Activated T-helper 17 cell treated with anti-CD3 and anti-CD28 coated beads, Interleukin-2, amount 50 U/mL, for 72 hours (primary cell): Measurements from ENCODE around the gene NCAPG2. TPM values are rescaled to one million over a fixed set of nuclear protein-coding genes. Genes with fewer than 3 reads are reported as not detected.

Experiments
- ATAC-seq: fragments of 150-1000 bp; cut with Tn5 transposase; replicated peaks from 2 replicates; pipeline ENCODE4 v1.10.0; 2021; ENCODE audit warnings: mild to moderate bottlenecking, moderate library complexity
- H3K27ac Mint-ChIP-seq: one replicate; pipeline ENCODE4 v1.8.0; 2022; ENCODE audit warnings: mixed read lengths
- H3K27me3 Mint-ChIP-seq: one replicate; pipeline ENCODE4 v1.8.0; 2022; ENCODE audit warnings: mixed read lengths
- H3K36me3 Mint-ChIP-seq: one replicate; pipeline ENCODE4 v1.8.0; 2022; ENCODE audit warnings: low read depth, mild to moderate bottlenecking, mixed read lengths
- H3K4me1 Mint-ChIP-seq: one replicate; pipeline ENCODE4 v1.8.0; 2022; ENCODE audit warnings: mixed read lengths
- H3K4me3 Mint-ChIP-seq: one replicate; pipeline ENCODE4 v1.8.0; 2022; ENCODE audit warnings: mild to moderate bottlenecking, mixed read lengths
- H3K9me3 Mint-ChIP-seq: one replicate; pipeline ENCODE4 v1.8.0; 2022; ENCODE audit warnings: mixed read lengths
- total RNA-seq, 2 donors: library from RNA; stranded (reverse); gene quantifications; one replicate each; pipeline ENCODE4 v1.2.3, GENCODE V29; 2022

Gene NCAPG2
- total RNA-seq, 2 donors from 2014 or later = 129 to 141 TPM

DNA sequence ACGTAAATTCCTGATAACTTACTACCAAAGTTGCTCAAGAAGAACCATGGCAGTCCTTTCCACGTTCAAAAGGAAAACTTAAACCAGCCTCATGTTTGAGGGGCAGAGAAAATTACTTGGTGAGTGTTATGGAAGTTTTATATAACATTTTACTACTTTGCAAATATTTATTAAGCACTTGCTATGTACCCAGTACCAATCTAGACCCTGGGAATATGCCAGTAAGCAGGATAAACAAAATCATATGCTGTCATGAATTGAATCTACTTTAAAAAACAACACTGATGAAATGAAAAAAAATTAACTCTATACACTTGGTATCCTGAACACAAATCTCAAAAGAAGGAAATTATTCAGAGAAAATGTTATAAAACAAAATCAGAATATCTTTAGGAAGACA is 46.1 kb downstream of the NCAPG2 start:
- Mint-ChIP-seq H3K9me3 (no peaks in the 10 kb centered on the region), H3K4me3 (no peak overlapping the region), H3K27ac (peak overlapping the region; percentile 28), H3K4me1 (peaks cover 29% of the 10 kb centered on the region), H3K36me3 (peaks cover 81% of the 10 kb centered on the region), H3K27me3 (no peaks in the 10 kb centered on the region)
- no peak for ATAC-seq

DNA sequence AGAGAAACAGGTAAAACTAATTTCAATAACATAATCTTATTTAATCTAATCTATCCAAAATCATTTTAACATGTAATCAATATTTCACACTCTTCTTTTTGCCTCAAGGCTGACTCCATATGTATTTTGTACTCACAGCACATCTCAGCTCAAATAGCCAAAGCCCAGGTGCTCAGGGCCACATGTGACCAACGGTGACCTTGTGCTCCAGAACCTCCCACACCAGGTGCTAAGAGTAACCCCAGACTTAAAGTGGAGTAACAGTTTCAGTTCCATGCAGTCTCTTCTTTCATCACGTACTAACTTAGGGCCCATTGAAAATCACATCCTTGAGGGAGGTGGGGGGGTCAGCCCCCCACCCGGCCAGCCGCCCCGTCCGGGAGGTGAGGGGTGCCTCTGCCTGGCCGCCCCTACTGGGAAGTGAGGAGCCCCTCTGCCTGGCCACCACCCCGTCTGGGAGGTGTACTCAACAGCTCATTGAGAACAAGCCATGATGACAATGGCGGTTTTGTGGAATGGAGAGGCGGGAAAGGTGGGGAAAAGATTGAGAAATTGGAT is 47.3 kb downstream of the NCAPG2 start:
- Mint-ChIP-seq H3K36me3 (peaks cover 80% of the 10 kb centered on the region), H3K27me3 (no peaks in the 10 kb centered on the region), H3K27ac (peak overlapping the region; percentile 89), H3K9me3 (no peaks in the 10 kb centered on the region), H3K4me3 (peak overlapping the region; percentile 73), H3K4me1 (peaks cover 21% of the 10 kb centered on the region)
- ATAC-seq = no peak

DNA sequence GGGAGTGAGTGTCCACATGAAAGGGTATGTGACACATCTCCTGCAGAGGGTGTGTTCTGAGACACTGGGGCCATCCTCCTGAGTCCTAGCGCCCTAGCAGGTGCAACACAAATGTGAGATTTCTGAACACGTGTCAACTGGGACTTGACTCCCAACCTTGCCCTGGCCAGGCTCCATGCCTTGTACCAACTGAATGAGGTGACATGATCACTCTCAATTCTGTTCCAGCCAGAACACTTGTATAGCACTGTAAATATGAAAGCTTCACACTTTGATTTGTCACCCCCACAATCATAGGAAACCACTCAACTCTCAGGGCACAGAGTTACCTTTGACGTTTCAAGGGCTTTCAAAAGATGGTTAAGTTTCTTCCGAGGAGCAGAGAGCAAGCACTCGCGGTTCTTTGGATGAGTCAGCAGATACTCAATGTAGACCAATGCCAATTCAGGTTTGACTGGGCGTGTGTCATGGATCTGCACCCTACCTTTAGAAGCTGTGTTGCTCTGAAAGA is 48.6 kb downstream of the NCAPG2 start:
- Mint-ChIP-seq H3K36me3 (peaks cover 80% of the 10 kb centered on the region), H3K4me1 (peaks cover 29% of the 10 kb centered on the region), H3K27ac (peak overlapping the region; percentile 89), H3K27me3 (no peaks in the 10 kb centered on the region), H3K4me3 (peak overlapping the region; percentile 73), H3K9me3 (no peaks in the 10 kb centered on the region)
- ATAC-seq = peak; percentile 93

GRCh38 chr7:158655507-158655906 is 49.1 kb downstream of the NCAPG2 start:
- peaks cover 80% of the 10 kb centered on the region for H3K36me3 Mint-ChIP-seq
- ATAC-seq = no peak
- no peaks in the 10 kb centered on the region for H3K9me3 Mint-ChIP-seq
- H3K27me3 Mint-ChIP-seq = no peaks in the 10 kb centered on the region
- peak overlapping the region; percentile 73 for H3K4me3 Mint-ChIP-seq
- peak overlapping the region; percentile 89 for H3K27ac Mint-ChIP-seq
- peaks cover 32% of the 10 kb centered on the region for H3K4me1 Mint-ChIP-seq

DNA sequence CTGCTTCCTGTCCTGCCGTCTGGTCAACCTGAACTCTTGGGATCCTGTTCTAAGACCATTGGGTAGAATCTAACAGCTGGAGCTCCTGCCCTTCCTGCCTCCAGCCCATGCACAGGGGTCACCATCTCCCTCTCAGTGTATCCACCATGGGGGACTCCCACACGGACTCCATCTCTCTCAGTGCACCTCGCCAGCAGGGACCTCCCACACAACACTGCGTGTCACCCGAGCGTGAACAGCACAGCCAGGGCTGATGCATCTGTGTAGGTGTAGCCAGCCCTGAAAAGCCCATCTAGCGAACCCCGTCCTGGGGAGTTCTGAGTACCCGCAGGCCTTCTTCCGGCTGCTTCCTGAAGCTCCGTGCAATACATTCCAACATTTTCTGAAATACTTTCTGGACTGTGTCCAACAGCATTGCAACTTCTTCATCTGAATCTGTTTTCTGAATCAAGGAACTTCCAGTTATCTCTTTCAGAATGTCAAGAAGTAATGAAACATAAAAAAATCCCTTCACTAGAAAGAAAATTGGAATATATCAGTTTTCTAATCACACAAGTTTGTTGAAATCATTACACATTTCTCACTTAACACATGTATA is 52.5 kb downstream of the NCAPG2 start:
- ATAC-seq = no peak

DNA sequence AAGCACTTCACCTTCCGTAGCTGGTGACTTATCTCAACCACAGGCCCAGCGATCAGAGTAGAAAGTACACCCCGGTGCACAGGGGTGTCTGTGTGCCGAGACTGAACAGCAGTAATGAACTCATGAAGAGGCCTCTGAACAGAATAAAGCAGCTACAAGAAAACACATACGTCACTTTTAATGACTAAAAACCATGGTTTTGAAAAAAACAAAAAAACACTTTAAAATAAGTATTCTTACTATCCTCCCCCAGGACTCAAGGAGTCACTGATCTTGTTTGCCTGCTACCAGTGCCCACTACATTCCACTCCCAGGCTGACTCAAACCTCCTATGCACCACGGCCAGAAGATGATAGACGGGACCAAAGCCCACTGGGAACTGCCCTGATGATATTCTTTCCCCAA is 53.8 kb downstream of the NCAPG2 start:
- Mint-ChIP-seq H3K36me3 (peaks cover 97% of the 10 kb centered on the region), H3K27me3 (no peaks in the 10 kb centered on the region), H3K9me3 (no peaks in the 10 kb centered on the region), H3K4me1 (peaks cover 15% of the 10 kb centered on the region), H3K4me3 (peak overlapping the region; percentile 57), H3K27ac (peak overlapping the region; percentile 87)
- peak; percentile 93 for ATAC-seq

More for the DNA sequence above, 52.5 kb downstream of the NCAPG2 start:
- Mint-ChIP-seq H3K27ac (peak overlapping the region; percentile 77), H3K9me3 (no peaks in the 10 kb centered on the region), H3K4me1 (peaks cover 25% of the 10 kb centered on the region), H3K27me3 (no peaks in the 10 kb centered on the region), H3K36me3 (peaks cover 95% of the 10 kb centered on the region), H3K4me3 (peak overlapping the region; percentile 37)

DNA sequence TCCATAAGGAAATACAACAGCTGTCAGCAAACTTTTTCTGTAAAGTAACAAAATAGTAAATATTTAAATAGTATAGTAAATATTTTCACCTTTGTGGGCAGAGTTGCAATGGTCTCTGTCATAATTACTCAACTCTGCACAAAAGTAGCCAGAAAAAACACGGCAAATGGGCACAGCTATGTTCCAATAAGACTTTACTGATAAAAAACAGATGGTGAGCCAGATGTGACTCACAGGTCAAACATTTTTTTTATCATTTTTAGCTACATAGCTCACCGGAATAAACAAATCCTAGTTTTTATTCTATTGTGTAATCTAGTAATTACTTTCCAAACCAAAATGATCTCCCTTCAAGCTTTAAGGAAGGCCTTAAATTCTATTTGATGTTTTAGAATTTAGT is 55.3 kb downstream of the NCAPG2 start:
- Mint-ChIP-seq H3K27me3 (no peaks in the 10 kb centered on the region), H3K4me1 (peaks cover 11% of the 10 kb centered on the region), H3K36me3 (peaks cover 97% of the 10 kb centered on the region), H3K4me3 (no peak overlapping the region), H3K9me3 (no peaks in the 10 kb centered on the region), H3K27ac (no peak overlapping the region)
- ATAC-seq = no peak

DNA sequence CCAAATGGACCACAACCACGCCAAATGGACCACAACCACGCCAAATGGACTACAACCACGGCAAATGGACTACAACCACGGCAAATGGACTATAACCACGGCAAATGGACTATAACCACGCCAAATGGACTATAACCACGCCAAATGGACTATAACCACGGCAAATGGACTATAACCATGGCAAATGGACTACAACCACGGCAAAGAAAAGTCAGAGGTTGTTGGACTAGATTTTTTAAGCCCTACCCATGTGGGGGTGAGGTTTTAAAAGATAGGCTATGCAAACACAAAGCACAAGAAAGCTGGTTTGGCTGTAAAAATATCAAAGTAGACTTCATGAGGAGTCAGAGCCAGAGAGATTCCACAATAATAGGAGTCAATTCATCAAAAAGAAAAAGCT is 55.8 kb downstream of the NCAPG2 start:
- ATAC-seq = no peak
- Mint-ChIP-seq H3K27ac (no peak overlapping the region), H3K36me3 (peaks cover 97% of the 10 kb centered on the region), H3K9me3 (no peaks in the 10 kb centered on the region), H3K4me1 (peaks cover 11% of the 10 kb centered on the region), H3K4me3 (no peak overlapping the region), H3K27me3 (no peaks in the 10 kb centered on the region)

- Mint-ChIP-seq H3K9me3 (no peaks in the 10 kb centered on the region), H3K27me3 (no peaks in the 10 kb centered on the region), H3K4me1 (peaks cover 11% of the 10 kb centered on the region), H3K27ac (no peak overlapping the region), H3K36me3 (peaks cover 97% of the 10 kb centered on the region), H3K4me3 (no peak overlapping the region)
- ATAC-seq = no peak
These were observed 56.4 kb downstream of the NCAPG2 start for GRCh38 chr7:158648168-158648567.

GRCh38 chr7:158647475-158647792 is 57.2 kb downstream of the NCAPG2 start:
- Mint-ChIP-seq H3K4me3 (no peak overlapping the region), H3K36me3 (peaks cover 98% of the 10 kb centered on the region), H3K9me3 (no peaks in the 10 kb centered on the region), H3K27me3 (no peaks in the 10 kb centered on the region), H3K27ac (no peak overlapping the region), H3K4me1 (peaks cover 11% of the 10 kb centered on the region)
- no peak for ATAC-seq

GRCh38 chr7:158646766-158647474 is 57.7 kb downstream of the NCAPG2 start:
- no peak overlapping the region for H3K4me3 Mint-ChIP-seq
- H3K9me3 Mint-ChIP-seq = no peaks in the 10 kb centered on the region
- peaks cover 98% of the 10 kb centered on the region for H3K36me3 Mint-ChIP-seq
- H3K27me3 Mint-ChIP-seq = no peaks in the 10 kb centered on the region
- H3K27ac Mint-ChIP-seq = no peak overlapping the region
- no peak for ATAC-seq
- H3K4me1 Mint-ChIP-seq = peaks cover 8% of the 10 kb centered on the region

DNA sequence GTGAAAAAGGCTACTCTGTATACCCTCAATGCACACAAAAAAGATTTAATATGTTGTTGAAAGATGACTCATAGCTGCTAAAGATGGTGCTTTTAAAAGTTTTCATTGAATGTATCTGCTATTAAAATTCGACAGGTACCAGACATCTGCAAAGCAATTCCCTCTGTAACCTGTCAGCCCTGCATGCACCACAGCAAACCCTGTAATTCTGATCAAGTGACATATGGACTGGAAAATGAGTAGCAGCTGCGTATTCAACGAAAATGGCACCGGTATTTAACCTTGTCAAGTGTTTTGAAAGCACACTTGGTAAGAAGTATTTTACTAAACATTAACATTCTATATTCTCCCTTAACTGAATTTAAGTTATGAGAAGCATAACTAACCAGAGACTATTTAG is 58.8 kb downstream of the NCAPG2 start:
- Mint-ChIP-seq H3K27me3 (no peaks in the 10 kb centered on the region), H3K4me3 (no peak overlapping the region)

GRCh38 chr7:158642149-158642548 is 62.5 kb downstream of the NCAPG2 start:
- H3K36me3 Mint-ChIP-seq = peaks cover 100% of the 10 kb centered on the region
- no peaks in the 10 kb centered on the region for H3K9me3 Mint-ChIP-seq
- no peak for ATAC-seq
- no peaks in the 10 kb centered on the region for H3K27me3 Mint-ChIP-seq
- no peak overlapping the region for H3K4me3 Mint-ChIP-seq
- H3K27ac Mint-ChIP-seq = no peak overlapping the region
- no peaks in the 10 kb centered on the region for H3K4me1 Mint-ChIP-seq

More for the DNA sequence above, 58.8 kb downstream of the NCAPG2 start:
- Mint-ChIP-seq H3K9me3 (no peaks in the 10 kb centered on the region), H3K27ac (no peak overlapping the region), H3K4me1 (peaks cover 2% of the 10 kb centered on the region), H3K36me3 (peaks cover 98% of the 10 kb centered on the region)
- no peak for ATAC-seq

- ATAC-seq = no peak
- no peaks in the 10 kb centered on the region for H3K27me3 Mint-ChIP-seq
- H3K36me3 Mint-ChIP-seq = peaks cover 77% of the 10 kb centered on the region
- no peak overlapping the region for H3K4me3 Mint-ChIP-seq
- no peaks in the 10 kb centered on the region for H3K4me1 Mint-ChIP-seq
- H3K9me3 Mint-ChIP-seq = no peaks in the 10 kb centered on the region
- H3K27ac Mint-ChIP-seq = no peak overlapping the region
These were observed 66.6 kb downstream of the NCAPG2 start for GRCh38 chr7:158638001-158638400.
